Measurements from ENCODE around the gene PIGS.
"Not testable (repeated sequence)": the region's sequence is repeated elsewhere in the genome, so short reads cannot be mapped to it uniquely, and the experiment has no call there.

PIGS gene

GRCh38 chr17:28579526-28579925 is 8.2 kb upstream of the PIGS start:
- no peak for DNase-seq (ENCODE audit: low read depth in 2 of 3, low spot score in 2 of 3)

GRCh38 chr17:28578246-28579195 is 7.2 kb upstream of the PIGS start:
- no peak for DNase-seq (ENCODE audit: low read depth in 2 of 3, low spot score in 2 of 3)

GRCh38 chr17:28577466-28577824 is 6.1 kb upstream of the PIGS start:
- no peak for DNase-seq (ENCODE audit: low read depth in 2 of 3, low spot score in 2 of 3)

GRCh38 chr17:28576758-28577465 is 5.6 kb upstream of the PIGS start, which contains the start of gene ALDOC:
Gene ALDOC (minus strand): TSS chr17:28576895. CDS start chr17:28575532, 1,363 bp downstream.
- peak; percentile 90 to 93 (median 90) for DNase-seq (ENCODE audit: low read depth in 2 of 3, low spot score in 2 of 3)

- DNase-seq (ENCODE audit: low read depth in 2 of 3, low spot score in 2 of 3) = not testable (repeated sequence)
These were observed 4.7 kb upstream of the PIGS start for GRCh38 chr17:28576016-28576415.

GRCh38 chr17:28575126-28575795 is 3.9 kb upstream of the PIGS start:
- no peak for DNase-seq (ENCODE audit: low read depth in 2 of 3, low spot score in 2 of 3)

GRCh38 chr17:28574526-28574925 is 3.2 kb upstream of the PIGS start:
- DNase-seq (ENCODE audit: low read depth in 2 of 3, low spot score in 2 of 3) = no peak

GRCh38 chr17:28573966-28574480 is 2.7 kb upstream of the PIGS start:
- no peak for DNase-seq (ENCODE audit: low read depth in 2 of 3, low spot score in 2 of 3)

GRCh38 chr17:28573521-28573920 is 2.2 kb upstream of the PIGS start:
- no peak for DNase-seq (ENCODE audit: low read depth in 2 of 3, low spot score in 2 of 3)

GRCh38 chr17:28573040-28573380 is 1.7 kb upstream of the PIGS start:
- no peak for DNase-seq (ENCODE audit: low read depth in 2 of 3, low spot score in 2 of 3)

GRCh38 chr17:28572259-28573039 is 1.1 kb upstream of the PIGS start:
- DNase-seq (ENCODE audit: low read depth in 2 of 3, low spot score in 2 of 3) = no peak

- peak in 1 of 3 experiments; percentile 23 for DNase-seq (ENCODE audit: low read depth in 2 of 3, low spot score in 2 of 3)
These were observed 486 bp downstream of the PIGS start for GRCh38 chr17:28570716-28571360.

GRCh38 chr17:28569446-28569845 is 1.9 kb downstream of the PIGS start:
- DNase-seq (ENCODE audit: low read depth in 2 of 3, low spot score in 2 of 3) = no peak

- DNase-seq (ENCODE audit: low read depth in 2 of 3, low spot score in 2 of 3) = no peak
These were observed 3.7 kb downstream of the PIGS start for GRCh38 chr17:28567604-28568003.

- DNase-seq (ENCODE audit: low read depth in 2 of 3, low spot score in 2 of 3) = no peak
These were observed 7.8 kb downstream of the PIGS start for GRCh38 chr17:28563475-28563874.

- no peak for DNase-seq (ENCODE audit: low read depth in 2 of 3, low spot score in 2 of 3)
These were observed 16.3 kb downstream of the PIGS start for GRCh38 chr17:28555022-28555421.

GRCh38 chr17:28554565-28554964 is 16.8 kb downstream of the PIGS start:
- DNase-seq (ENCODE audit: low read depth in 2 of 3, low spot score in 2 of 3) = no peak

- DNase-seq (ENCODE audit: low read depth in 2 of 3, low spot score in 2 of 3) = no peak
These were observed 18.3 kb downstream of the PIGS start for GRCh38 chr17:28553000-28553505.

GRCh38 chr17:28552176-28552999 is 18.9 kb downstream of the PIGS start, which contains the start of gene UNC119:
Gene UNC119 (minus strand): TSS chr17:28552624. CDS start chr17:28552557, 67 bp downstream.
- peak; percentile 51 to 67 (median 63) for DNase-seq (ENCODE audit: low read depth in 2 of 3, low spot score in 2 of 3)

Measured in activated CD8-positive, alpha-beta memory T cell treated with anti-CD3 and anti-CD28 coated beads for 48 hours (primary cell).